Thyroid gland (tissue), 4 donors: Measurements from ENCODE around the gene DAPK3. TPM values are rescaled to one million over a fixed set of nuclear protein-coding genes. Genes with fewer than 3 reads are reported as not detected.

Experiments
- DNase-seq, 2 donors: peaks; one replicate each; pipeline ENCODE4 v3.0.0-alpha.2; 2019
- H3K27ac ChIP-seq, 3 donors: fragments of 200-600 bp; sonication (generic); 1 replicate in 2 of 3; 2 replicates in 1 of 3; pipeline ENCODE4 v1.5.1; 2016 to 2019; ENCODE audit warnings: mild to moderate bottlenecking in 1 of 3, moderate library complexity in 1 of 3
- H3K27me3 ChIP-seq: fragments of 200-600 bp; sonication (generic); one replicate; pipeline ENCODE4 v1.5.1; 2019
- H3K36me3 ChIP-seq, 2 donors: fragments of 200-600 bp; sonication (generic); one replicate each; pipeline ENCODE4 v1.5.1; 2016 to 2019
- H3K4me1 ChIP-seq, 2 donors: fragments of 200-600 bp; sonication (generic); one replicate each; pipeline ENCODE4 v1.5.1; 2017 to 2019
- H3K4me3 ChIP-seq, 3 donors: fragments of 200-600 bp; sonication (generic); replicated peaks in 1 of 3; 1 replicate in 2 of 3; 2 replicates in 1 of 3; pipeline ENCODE4 v1.5.1; 2016; ENCODE audit warnings: mild to moderate bottlenecking in 1 of 3
- H3K9me3 ChIP-seq: fragments of 200-600 bp; sonication (generic); one replicate; pipeline ENCODE4 v1.5.1; 2017
- CTCF ChIP-seq, 6 experiments: fragments of 200-600 bp in 3 of 6; fragments of 450-650 bp in 3 of 6; sonication (generic) in 3 of 6; IDR thresholded peaks; one replicate each; pipeline ENCODE4 v1.5.1; 2016 to 2019; ENCODE audit warnings: antibody characterized with exemption in 6 of 6, mild to moderate bottlenecking in 2 of 6, inconsistent platforms in 1 of 6, moderate library complexity in 1 of 6
- POLR2A ChIP-seq, 2 donors: fragments of 450-650 bp; IDR thresholded peaks; one replicate each; pipeline ENCODE4 v1.6.1; 2017; ENCODE audit warnings: antibody characterized with exemption in 2 of 2, mild to moderate bottlenecking in 2 of 2, moderate library complexity in 1 of 2
- WGBS, 2 donors: methylation state at CpG; one replicate each; pipeline ENCODE4 v1.1.5; 2017; 5-methylcytosine and 5-hydroxymethylcytosine counted together
- intact Hi-C: fragments of 100-400 bp; cut with DNase I; formaldehyde crosslinking; loops from one replicate; pipeline ENCODE4 v1.15.1; 2023
- total RNA-seq, 4 donors: library from RNA; depleted of rRNA; stranded (reverse); fragments of >200 nt; gene quantifications; one replicate each; pipeline ENCODE4 v1.2.3, GENCODE V29; 2016

Gene DAPK3
- total RNA-seq, 4 donors from 2014 or later, result 29.6 to 61.7 (median 40.3) TPM

GRCh38 chr19:3964256-3965194 is 6.4 kb downstream of the DAPK3 start:
- 91 to 92% methylated on average over 53 to 58 of the region's 60 CpGs for WGBS, 2 donors
- no peak for TF ChIP-seq POLR2A (IDR thresholded peaks at IDR 0.05)
- no peak for TF ChIP-seq CTCF (IDR thresholded peaks at IDR 0.05)
- DNase-seq, result no peak
- Histone ChIP-seq H3K9me3 (no peaks in the 10 kb centered on the region), H3K27me3 (no peaks in the 10 kb centered on the region), H3K27ac (no peak overlapping the region), H3K4me1 (peaks cover 6 to 18% of the 10 kb centered on the region in 2 donors), H3K36me3 (peaks cover 63 to 77% of the 10 kb centered on the region in 2 donors), H3K4me3 (no peak overlapping the region)
- intact Hi-C loops, result no loop called here

GRCh38 chr19:3963458-3964255 is 7.2 kb downstream of the DAPK3 start:
- H3K4me1 ChIP-seq, result peaks cover 0 to 9% of the 10 kb centered on the region in 2 donors
- H3K36me3 ChIP-seq, result peaks cover 72 to 86% of the 10 kb centered on the region in 2 donors
- no peak overlapping the region for H3K4me3 ChIP-seq
- no peak overlapping the region for H3K27ac ChIP-seq
- no peak for DNase-seq
- intact Hi-C loops, result no loop called here
- TF ChIP-seq POLR2A (IDR thresholded peaks at IDR 0.05), result no peak
- TF ChIP-seq CTCF (IDR thresholded peaks at IDR 0.05), result no peak
- no peaks in the 10 kb centered on the region for H3K9me3 ChIP-seq
- 92 to 93% methylated on average over 22 to 25 of the region's 35 CpGs for WGBS, 2 donors
- H3K27me3 ChIP-seq, result no peaks in the 10 kb centered on the region

- H3K4me3 ChIP-seq, result no peak overlapping the region
- H3K27me3 ChIP-seq, result no peaks in the 10 kb centered on the region
- no peaks in the 10 kb centered on the region for H3K9me3 ChIP-seq
- 90 to 97% methylated on average over 4 to 23 of the region's 24 CpGs for WGBS, 2 donors
- TF ChIP-seq POLR2A (IDR thresholded peaks at IDR 0.05) (no peak), CTCF (IDR thresholded peaks at IDR 0.05) (no peak)
- H3K36me3 ChIP-seq, result peaks cover 70 to 72% of the 10 kb centered on the region in 2 donors
- H3K4me1 ChIP-seq, result no peaks in the 10 kb centered on the region
- no peak overlapping the region for H3K27ac ChIP-seq
- intact Hi-C loops, result no loop called here
- DNase-seq, result no peak
Observed at GRCh38 chr19:3961007-3961406, 9.9 kb downstream of the DAPK3 start.

- H3K4me3 ChIP-seq, result no peak overlapping the region
- no peak overlapping the region for H3K27ac ChIP-seq
- intact Hi-C loops, result no loop called here
- H3K9me3 ChIP-seq, result no peaks in the 10 kb centered on the region
- H3K36me3 ChIP-seq, result peaks cover 62 to 67% of the 10 kb centered on the region in 2 donors
- no peaks in the 10 kb centered on the region for H3K27me3 ChIP-seq
- no peak for DNase-seq
- TF ChIP-seq CTCF (IDR thresholded peaks at IDR 0.05) (no peak), POLR2A (IDR thresholded peaks at IDR 0.05) (no peak)
- H3K4me1 ChIP-seq, result no peaks in the 10 kb centered on the region
- 93 to 97% methylated on average over 2 to 5 of the region's 15 CpGs for WGBS, 2 donors
Observed at GRCh38 chr19:3959766-3960131, 11.2 kb downstream of the DAPK3 start.
